SK-N-SH treated with all-trans-retinoic acid at 6 μM for 48 hours (cell line): ENCODE data around the gene ZNF654.

ENCODE experiments used
- ATAC-seq: fragments of 200-7000 bp; cut with Tn5 transposase; 3 replicates; pipeline ENCODE4 v1.9.1; 2020; ENCODE audit warnings: mild to moderate bottlenecking, moderate library complexity
- ARNTL ChIP-seq: fragments of 450-650 bp; formaldehyde crosslinking; IDR thresholded peaks from 2 replicates; pipeline ENCODE4 v1.5.0; 2020; ENCODE audit warnings: low read depth, mild to moderate bottlenecking, moderate library complexity, borderline replicate concordance
- BACH2 ChIP-seq: fragments of 250-450 bp; sonication (Bioruptor Pico); IDR thresholded peaks from 2 replicates; pipeline ENCODE4 v1.9.0; 2021; ENCODE audit warnings: mild to moderate bottlenecking, borderline replicate concordance
- ESRRG ChIP-seq: fragments of 250-450 bp; sonication (Bioruptor Pico); IDR thresholded peaks from 2 replicates; pipeline ENCODE4 v1.6.1; 2021; ENCODE audit warnings: mild to moderate bottlenecking
- GLIS3 ChIP-seq: fragments of 250-450 bp; sonication (Bioruptor Pico); IDR thresholded peaks from 2 replicates; pipeline ENCODE4 v1.5.0; 2020; ENCODE audit warnings: mild to moderate bottlenecking, moderate library complexity
- ISL1 ChIP-seq: fragments of 250-450 bp; sonication (Bioruptor Pico); IDR thresholded peaks from 2 replicates; pipeline ENCODE4 v2.1.2; 2022; ENCODE audit warnings: mild to moderate bottlenecking, moderate library complexity
- OSR1 ChIP-seq: fragments of 250-450 bp; sonication (Bioruptor Pico); IDR thresholded peaks from 2 replicates; pipeline ENCODE4 v1.8.0; 2022; ENCODE audit warnings: moderate library complexity, mild to moderate bottlenecking, inconsistent platforms
- PPARA ChIP-seq: fragments of 250-450 bp; sonication (Bioruptor Pico); IDR thresholded peaks from 2 replicates; pipeline ENCODE4 v1.5.0; 2020; ENCODE audit warnings: mild to moderate bottlenecking, borderline replicate concordance
- RARB ChIP-seq: fragments of 250-450 bp; sonication (Bioruptor Pico); IDR thresholded peaks from 2 replicates; pipeline ENCODE4 v1.8.0; 2021; ENCODE audit warnings: mild to moderate bottlenecking, moderate library complexity
- TCF4 ChIP-seq: fragments of 250-450 bp; sonication (Bioruptor Pico); IDR thresholded peaks from 2 replicates; pipeline ENCODE4 v1.8.0; 2021; ENCODE audit warnings: mild to moderate bottlenecking, moderate library complexity, borderline replicate concordance
- TOX ChIP-seq: fragments of 250-450 bp; sonication (Bioruptor Pico); IDR thresholded peaks from 2 replicates; pipeline ENCODE4 v1.8.0; 2021; ENCODE audit warnings: mild to moderate bottlenecking, moderate library complexity, borderline replicate concordance
- ZC3H10 ChIP-seq: fragments of 250-450 bp; sonication (Bioruptor Pico); IDR thresholded peaks from 2 replicates; pipeline ENCODE4 v1.5.1; 2021; ENCODE audit warnings: mild to moderate bottlenecking, moderate library complexity
- ZFP3 ChIP-seq: fragments of 250-450 bp; sonication (Bioruptor Pico); IDR thresholded peaks from 2 replicates; pipeline ENCODE4 v1.5.0; 2020; ENCODE audit warnings: mild to moderate bottlenecking, moderate library complexity
- ZFP30 ChIP-seq: fragments of 450-650 bp; formaldehyde crosslinking; IDR thresholded peaks from 2 replicates; pipeline ENCODE4 v1.5.0; 2022; ENCODE audit warnings: mild to moderate bottlenecking, moderate library complexity
- ZNF565 ChIP-seq: fragments of 450-650 bp; formaldehyde crosslinking; conservative IDR thresholded peaks from 2 replicates; pipeline ENCODE4 v1.5.0; 2020; ENCODE audit warnings: low read depth, mild to moderate bottlenecking, moderate library complexity
- ZNF70 ChIP-seq: fragments of 450-650 bp; formaldehyde crosslinking; IDR thresholded peaks from 2 replicates; pipeline ENCODE4 v1.5.0; 2020; ENCODE audit warnings: mild to moderate bottlenecking, moderate library complexity
- ZNF8 ChIP-seq: fragments of 450-650 bp; formaldehyde crosslinking; IDR thresholded peaks from 2 replicates; pipeline ENCODE4 v1.5.0; 2020; ENCODE audit warnings: mild to moderate bottlenecking, moderate library complexity
- TF ChIP-seq, protein P1 (sequence below): fragments of 250-450 bp; sonication (Bioruptor Pico); IDR thresholded peaks from 2 replicates; pipeline ENCODE4 v1.5.1; 2021; ENCODE audit warnings: mild to moderate bottlenecking, moderate library complexity
- TF ChIP-seq, protein P2 (sequence below): fragments of 250-450 bp; sonication (Bioruptor Pico); IDR thresholded peaks from 2 replicates; pipeline ENCODE4 v1.8.0; 2021; ENCODE audit warnings: low read depth, mild to moderate bottlenecking, moderate library complexity, borderline replicate concordance
- TF ChIP-seq, protein P3 (sequence below): fragments of 250-450 bp; sonication (Bioruptor Pico); IDR thresholded peaks from 2 replicates; pipeline ENCODE4 v1.5.0; 2020; ENCODE audit warnings: mild to moderate bottlenecking, moderate library complexity
- TF ChIP-seq, protein P4 (sequence below): fragments of 250-450 bp; sonication (Bioruptor Pico); IDR thresholded peaks from 2 replicates; pipeline ENCODE4 v1.5.1; 2020; ENCODE audit warnings: low read depth, mild to moderate bottlenecking, moderate library complexity
- TF ChIP-seq, protein P5 (sequence below): fragments of 250-450 bp; sonication (Bioruptor Pico); IDR thresholded peaks from 2 replicates; pipeline ENCODE4 v1.8.0; 2020; ENCODE audit warnings: mild to moderate bottlenecking, moderate library complexity, borderline replicate concordance

The ZNF654 gene

DNA sequence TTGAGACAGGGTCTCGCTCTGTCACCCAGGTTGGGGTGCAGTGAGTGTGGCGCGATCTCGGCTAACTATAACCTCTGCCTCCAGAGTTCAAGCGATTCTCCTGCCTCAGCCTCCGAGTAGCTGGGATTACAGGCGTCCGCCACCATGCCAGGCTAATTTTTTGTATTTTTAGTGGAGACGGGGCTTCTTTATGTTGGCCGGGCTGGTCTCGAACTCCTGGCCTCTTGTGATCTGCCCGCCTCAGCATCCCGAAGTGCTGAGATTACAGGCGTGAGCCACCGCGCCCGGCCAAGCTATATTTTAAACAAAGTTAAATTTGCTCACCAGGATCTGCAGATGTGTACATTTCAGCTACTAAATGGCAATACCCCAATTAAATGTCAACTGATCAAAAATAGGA lies 89.6 kb downstream of the ZNF654 start:
- TF ChIP-seq TOX (CRISPR knock-in tag) (no peak), ZC3H10 (CRISPR knock-in tag) (no peak), ARNTL (CRISPR knock-in tag) (no peak), OSR1 (CRISPR knock-in tag) (no peak), GLIS3 (CRISPR knock-in tag) (no peak), ESRRG (CRISPR knock-in tag) (no peak), ISL1 (CRISPR knock-in tag) (no peak), TCF4 (CRISPR knock-in tag) (no peak), RARB (CRISPR knock-in tag) (no peak), ZNF565 (CRISPR knock-in tag) (no peak), ZNF8 (CRISPR knock-in tag) (no peak), PPARA (no peak), ZNF70 (CRISPR knock-in tag) (no peak), BACH2 (no peak)
- TF ChIP-seq, protein P1, sequence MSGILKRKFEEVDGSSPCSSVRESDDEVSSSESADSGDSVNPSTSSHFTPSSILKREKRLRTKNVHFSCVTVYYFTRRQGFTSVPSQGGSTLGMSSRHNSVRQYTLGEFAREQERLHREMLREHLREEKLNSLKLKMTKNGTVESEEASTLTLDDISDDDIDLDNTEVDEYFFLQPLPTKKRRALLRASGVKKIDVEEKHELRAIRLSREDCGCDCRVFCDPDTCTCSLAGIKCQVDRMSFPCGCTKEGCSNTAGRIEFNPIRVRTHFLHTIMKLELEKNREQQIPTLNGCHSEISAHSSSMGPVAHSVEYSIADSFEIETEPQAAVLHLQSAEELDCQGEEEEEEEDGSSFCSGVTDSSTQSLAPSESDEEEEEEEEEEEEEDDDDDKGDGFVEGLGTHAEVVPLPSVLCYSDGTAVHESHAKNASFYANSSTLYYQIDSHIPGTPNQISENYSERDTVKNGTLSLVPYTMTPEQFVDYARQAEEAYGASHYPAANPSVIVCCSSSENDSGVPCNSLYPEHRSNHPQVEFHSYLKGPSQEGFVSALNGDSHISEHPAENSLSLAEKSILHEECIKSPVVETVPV (CRISPR knock-in tag): no peak
- TF ChIP-seq, protein P2, sequence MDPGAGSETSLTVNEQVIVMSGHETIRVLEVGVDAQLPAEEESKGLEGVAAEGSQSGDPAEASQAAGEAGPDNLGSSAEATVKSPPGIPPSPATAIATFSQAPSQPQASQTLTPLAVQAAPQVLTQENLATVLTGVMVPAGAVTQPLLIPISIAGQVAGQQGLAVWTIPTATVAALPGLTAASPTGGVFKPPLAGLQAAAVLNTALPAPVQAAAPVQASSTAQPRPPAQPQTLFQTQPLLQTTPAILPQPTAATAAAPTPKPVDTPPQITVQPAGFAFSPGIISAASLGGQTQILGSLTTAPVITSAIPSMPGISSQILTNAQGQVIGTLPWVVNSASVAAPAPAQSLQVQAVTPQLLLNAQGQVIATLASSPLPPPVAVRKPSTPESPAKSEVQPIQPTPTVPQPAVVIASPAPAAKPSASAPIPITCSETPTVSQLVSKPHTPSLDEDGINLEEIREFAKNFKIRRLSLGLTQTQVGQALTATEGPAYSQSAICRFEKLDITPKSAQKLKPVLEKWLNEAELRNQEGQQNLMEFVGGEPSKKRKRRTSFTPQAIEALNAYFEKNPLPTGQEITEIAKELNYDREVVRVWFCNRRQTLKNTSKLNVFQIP (CRISPR knock-in tag): no peak
- TF ChIP-seq, protein P3, sequence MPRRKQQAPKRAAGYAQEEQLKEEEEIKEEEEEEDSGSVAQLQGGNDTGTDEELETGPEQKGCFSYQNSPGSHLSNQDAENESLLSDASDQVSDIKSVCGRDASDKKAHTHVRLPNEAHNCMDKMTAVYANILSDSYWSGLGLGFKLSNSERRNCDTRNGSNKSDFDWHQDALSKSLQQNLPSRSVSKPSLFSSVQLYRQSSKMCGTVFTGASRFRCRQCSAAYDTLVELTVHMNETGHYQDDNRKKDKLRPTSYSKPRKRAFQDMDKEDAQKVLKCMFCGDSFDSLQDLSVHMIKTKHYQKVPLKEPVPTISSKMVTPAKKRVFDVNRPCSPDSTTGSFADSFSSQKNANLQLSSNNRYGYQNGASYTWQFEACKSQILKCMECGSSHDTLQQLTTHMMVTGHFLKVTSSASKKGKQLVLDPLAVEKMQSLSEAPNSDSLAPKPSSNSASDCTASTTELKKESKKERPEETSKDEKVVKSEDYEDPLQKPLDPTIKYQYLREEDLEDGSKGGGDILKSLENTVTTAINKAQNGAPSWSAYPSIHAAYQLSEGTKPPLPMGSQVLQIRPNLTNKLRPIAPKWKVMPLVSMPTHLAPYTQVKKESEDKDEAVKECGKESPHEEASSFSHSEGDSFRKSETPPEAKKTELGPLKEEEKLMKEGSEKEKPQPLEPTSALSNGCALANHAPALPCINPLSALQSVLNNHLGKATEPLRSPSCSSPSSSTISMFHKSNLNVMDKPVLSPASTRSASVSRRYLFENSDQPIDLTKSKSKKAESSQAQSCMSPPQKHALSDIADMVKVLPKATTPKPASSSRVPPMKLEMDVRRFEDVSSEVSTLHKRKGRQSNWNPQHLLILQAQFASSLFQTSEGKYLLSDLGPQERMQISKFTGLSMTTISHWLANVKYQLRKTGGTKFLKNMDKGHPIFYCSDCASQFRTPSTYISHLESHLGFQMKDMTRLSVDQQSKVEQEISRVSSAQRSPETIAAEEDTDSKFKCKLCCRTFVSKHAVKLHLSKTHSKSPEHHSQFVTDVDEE (CRISPR knock-in tag): no peak
- TF ChIP-seq, protein P4, sequence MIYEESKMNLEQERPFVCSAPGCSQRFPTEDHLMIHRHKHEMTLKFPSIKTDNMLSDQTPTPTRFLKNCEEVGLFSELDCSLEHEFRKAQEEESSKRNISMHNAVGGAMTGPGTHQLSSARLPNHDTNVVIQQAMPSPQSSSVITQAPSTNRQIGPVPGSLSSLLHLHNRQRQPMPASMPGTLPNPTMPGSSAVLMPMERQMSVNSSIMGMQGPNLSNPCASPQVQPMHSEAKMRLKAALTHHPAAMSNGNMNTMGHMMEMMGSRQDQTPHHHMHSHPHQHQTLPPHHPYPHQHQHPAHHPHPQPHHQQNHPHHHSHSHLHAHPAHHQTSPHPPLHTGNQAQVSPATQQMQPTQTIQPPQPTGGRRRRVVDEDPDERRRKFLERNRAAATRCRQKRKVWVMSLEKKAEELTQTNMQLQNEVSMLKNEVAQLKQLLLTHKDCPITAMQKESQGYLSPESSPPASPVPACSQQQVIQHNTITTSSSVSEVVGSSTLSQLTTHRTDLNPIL (CRISPR knock-in tag): no peak
- TF ChIP-seq, protein P5, sequence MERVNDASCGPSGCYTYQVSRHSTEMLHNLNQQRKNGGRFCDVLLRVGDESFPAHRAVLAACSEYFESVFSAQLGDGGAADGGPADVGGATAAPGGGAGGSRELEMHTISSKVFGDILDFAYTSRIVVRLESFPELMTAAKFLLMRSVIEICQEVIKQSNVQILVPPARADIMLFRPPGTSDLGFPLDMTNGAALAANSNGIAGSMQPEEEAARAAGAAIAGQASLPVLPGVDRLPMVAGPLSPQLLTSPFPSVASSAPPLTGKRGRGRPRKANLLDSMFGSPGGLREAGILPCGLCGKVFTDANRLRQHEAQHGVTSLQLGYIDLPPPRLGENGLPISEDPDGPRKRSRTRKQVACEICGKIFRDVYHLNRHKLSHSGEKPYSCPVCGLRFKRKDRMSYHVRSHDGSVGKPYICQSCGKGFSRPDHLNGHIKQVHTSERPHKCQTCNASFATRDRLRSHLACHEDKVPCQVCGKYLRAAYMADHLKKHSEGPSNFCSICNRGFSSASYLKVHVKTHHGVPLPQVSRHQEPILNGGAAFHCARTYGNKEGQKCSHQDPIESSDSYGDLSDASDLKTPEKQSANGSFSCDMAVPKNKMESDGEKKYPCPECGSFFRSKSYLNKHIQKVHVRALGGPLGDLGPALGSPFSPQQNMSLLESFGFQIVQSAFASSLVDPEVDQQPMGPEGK (CRISPR knock-in tag): no peak
- no peak for ATAC-seq

DNA sequence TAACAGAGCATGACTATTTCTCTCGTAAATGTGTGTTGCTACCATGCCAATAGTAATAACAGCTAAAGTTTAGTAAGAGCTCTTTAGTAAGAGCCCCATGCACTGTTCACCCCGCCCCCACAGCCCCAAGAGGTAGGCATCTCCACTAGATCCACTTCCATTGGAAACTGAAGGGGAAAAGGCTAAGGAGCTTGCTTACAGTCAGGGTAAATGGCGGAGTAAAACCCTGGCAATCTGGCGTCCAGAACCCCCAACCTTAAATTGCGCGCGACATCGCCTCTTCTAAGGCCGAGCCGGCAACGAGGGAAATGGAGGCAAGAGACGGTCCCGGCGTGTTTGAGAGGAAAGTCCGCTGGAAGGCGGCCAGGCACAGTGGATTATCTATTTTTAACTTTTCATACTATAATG lies 90.0 kb downstream of the ZNF654 start:
- TF ChIP-seq ZNF8 (CRISPR knock-in tag): no peak
- TF ChIP-seq ZNF70 (CRISPR knock-in tag): no peak
- no peak for TF ChIP-seq ZFP3
- no peak for TF ChIP-seq OSR1 (CRISPR knock-in tag)
- no peak for TF ChIP-seq PPARA
- TF ChIP-seq, protein P1 (CRISPR knock-in tag): no peak
- TF ChIP-seq, protein P5 (CRISPR knock-in tag): no peak
- no peak for TF ChIP-seq ISL1 (CRISPR knock-in tag)
- TF ChIP-seq RARB (CRISPR knock-in tag): no peak
- TF ChIP-seq, protein P2 (CRISPR knock-in tag): no peak
- no peak for TF ChIP-seq GLIS3 (CRISPR knock-in tag)
- TF ChIP-seq, protein P4 (CRISPR knock-in tag): no peak
- TF ChIP-seq ZFP30 (CRISPR knock-in tag): no peak
- TF ChIP-seq, all 23 proteins: peak for 0
- peak; percentile 37 for ATAC-seq
